WTC11 (cell line): ENCODE data around the gene TTLL10. TPM values are rescaled to one million over a fixed set of nuclear protein-coding genes. Genes with fewer than 3 reads are reported as not detected.

ENCODE experiments used
- ATAC-seq: fragments of 200-7000 bp; cut with Tn5 transposase; 2 replicates; pipeline ENCODE4 v1.10.0; 2021; ENCODE audit warnings: mild to moderate bottlenecking, moderate library complexity
- CTCF ChIA-PET: fragments of 300-600 bp; sonication (Branson Sonifier 250); formaldehyde crosslinking; loops from one replicate; lab custom pipeline; 2021; ENCODE audit warnings: antibody characterized with exemption; lab: Charles Lee
- POLR2A ChIA-PET: fragments of 350-600 bp; sonication (Branson Sonifier 250); formaldehyde crosslinking; loops from one replicate; lab custom pipeline; 2021; ENCODE audit warnings: antibody characterized with exemption; lab: Charles Lee
- DNase-seq: peaks from one replicate; pipeline ENCODE4 v3.0.0; 2021; ENCODE audit warnings: low spot score
- H3K27ac Mint-ChIP-seq: 2 replicates; pipeline ENCODE4 v1.8.0; 2021; ENCODE audit warnings: mixed read lengths
- H3K27me3 Mint-ChIP-seq: 2 replicates; pipeline ENCODE4 v1.8.0; 2021; ENCODE audit warnings: low read depth, mild to moderate bottlenecking, moderate library complexity, mixed read lengths
- H3K36me3 Mint-ChIP-seq: 2 replicates; pipeline ENCODE4 v1.8.0; 2021; ENCODE audit warnings: mixed read lengths
- H3K4me1 Mint-ChIP-seq: 2 replicates; pipeline ENCODE4 v1.8.0; 2022; ENCODE audit warnings: mixed read lengths
- H3K4me3 Mint-ChIP-seq: 2 replicates; pipeline ENCODE4 v1.8.0; 2021; ENCODE audit warnings: mild to moderate bottlenecking, moderate library complexity, mixed read lengths
- H3K9me3 Mint-ChIP-seq: 2 replicates; pipeline ENCODE4 v1.8.0; 2021; ENCODE audit warnings: mixed read lengths
- ATF6 ChIP-seq: sonication (generic); formaldehyde crosslinking; IDR thresholded peaks from 2 replicates; pipeline ENCODE4 v1.8.1; 2023; ENCODE audit warnings: mild to moderate bottlenecking, missing genetic modification reagents
- ETV6 ChIP-seq: sonication (generic); formaldehyde crosslinking; IDR thresholded peaks from 2 replicates; pipeline ENCODE4 v1.8.1; 2022; ENCODE audit warnings: mild to moderate bottlenecking, missing genetic modification reagents
- GRHL2 ChIP-seq: fragments of 250-450 bp; sonication (Bioruptor Pico); IDR thresholded peaks from 2 replicates; pipeline ENCODE4 v1.8.0; 2022; ENCODE audit warnings: mild to moderate bottlenecking, moderate library complexity; ENCODE audit not compliant: insufficient replicate concordance, severe bottlenecking
- HMGA2 ChIP-seq: fragments of 250-450 bp; sonication (Bioruptor Pico); IDR thresholded peaks from 2 replicates; pipeline ENCODE4 v1.4.0; 2021; ENCODE audit warnings: mild to moderate bottlenecking, moderate library complexity
- IRF1 ChIP-seq: sonication (generic); formaldehyde crosslinking; IDR thresholded peaks from 2 replicates; pipeline ENCODE4 v1.8.0; 2023; ENCODE audit warnings: missing genetic modification reagents
- MAX ChIP-seq: sonication (generic); formaldehyde crosslinking; IDR thresholded peaks from 2 replicates; pipeline ENCODE4 v1.8.0; 2022; ENCODE audit warnings: mild to moderate bottlenecking, missing genetic modification reagents
- NR1H2 ChIP-seq: sonication (generic); formaldehyde crosslinking; IDR thresholded peaks from 2 replicates; pipeline ENCODE4 v1.9.0; 2021; ENCODE audit warnings: mild to moderate bottlenecking, moderate library complexity, missing genetic modification reagents
- NR3C1 ChIP-seq: sonication (generic); formaldehyde crosslinking; conservative IDR thresholded peaks from 2 replicates; pipeline ENCODE4 v1.8.1; 2023; ENCODE audit warnings: low read depth, mild to moderate bottlenecking, missing genetic modification reagents
- RELA ChIP-seq: sonication (generic); formaldehyde crosslinking; IDR thresholded peaks from 2 replicates; pipeline ENCODE4 v1.8.1; 2022; ENCODE audit warnings: missing genetic modification reagents, mild to moderate bottlenecking, borderline replicate concordance
- SMAD4 ChIP-seq: sonication (generic); formaldehyde crosslinking; IDR thresholded peaks from 2 replicates; pipeline ENCODE4 v1.8.0; 2022; ENCODE audit warnings: mild to moderate bottlenecking, missing genetic modification reagents
- SP1 ChIP-seq: sonication (generic); formaldehyde crosslinking; conservative IDR thresholded peaks from 2 replicates; pipeline ENCODE4 v1.8.1; 2022; ENCODE audit warnings: missing genetic modification reagents
- TEAD1 ChIP-seq: sonication (generic); formaldehyde crosslinking; IDR thresholded peaks from 2 replicates; pipeline ENCODE4 v1.8.0; 2022; ENCODE audit warnings: mild to moderate bottlenecking, missing genetic modification reagents
- USF2 ChIP-seq: sonication (generic); formaldehyde crosslinking; IDR thresholded peaks from 2 replicates; pipeline ENCODE4 v1.8.1; 2023; ENCODE audit warnings: mild to moderate bottlenecking, missing genetic modification reagents, moderate library complexity
- ZNF121 ChIP-seq: sonication (generic); formaldehyde crosslinking; IDR thresholded peaks from 2 replicates; pipeline ENCODE4 v1.8.0; 2023; ENCODE audit warnings: missing genetic modification reagents
- ZNF423 ChIP-seq: fragments of 250-450 bp; sonication (Bioruptor Pico); IDR thresholded peaks from 2 replicates; pipeline ENCODE4 v2.1.2; 2022; ENCODE audit warnings: mild to moderate bottlenecking, moderate library complexity
- ZNF425 ChIP-seq: fragments of 250-450 bp; sonication (Bioruptor Pico); conservative IDR thresholded peaks from 2 replicates; pipeline ENCODE4 v1.9.0; 2021; ENCODE audit warnings: mild to moderate bottlenecking
- ZNF671 ChIP-seq: fragments of 250-450 bp; sonication (Bioruptor Pico); IDR thresholded peaks from 2 replicates; pipeline ENCODE4 v1.8.0; 2021; ENCODE audit warnings: mild to moderate bottlenecking
- total RNA-seq: library from RNA; stranded (reverse); gene quantifications from 3 replicates; pipeline ENCODE4 v1.2.3, GENCODE V29; 2021
- TF ChIP-seq, protein P1 (sequence below): fragments of 250-450 bp; sonication (Bioruptor Pico); IDR thresholded peaks from 2 replicates; pipeline ENCODE4 v1.9.0; 2021; ENCODE audit warnings: moderate library complexity, mild to moderate bottlenecking, inconsistent platforms, borderline replicate concordance
- TF ChIP-seq, protein P2 (sequence below): sonication (generic); formaldehyde crosslinking; IDR thresholded peaks from 2 replicates; pipeline ENCODE4 v1.8.1; 2022; ENCODE audit warnings: missing genetic modification reagents, borderline replicate concordance

The TTLL10 gene
- total RNA-seq, 1 experiment from 2014 or later = 1.1 TPM

DNA sequence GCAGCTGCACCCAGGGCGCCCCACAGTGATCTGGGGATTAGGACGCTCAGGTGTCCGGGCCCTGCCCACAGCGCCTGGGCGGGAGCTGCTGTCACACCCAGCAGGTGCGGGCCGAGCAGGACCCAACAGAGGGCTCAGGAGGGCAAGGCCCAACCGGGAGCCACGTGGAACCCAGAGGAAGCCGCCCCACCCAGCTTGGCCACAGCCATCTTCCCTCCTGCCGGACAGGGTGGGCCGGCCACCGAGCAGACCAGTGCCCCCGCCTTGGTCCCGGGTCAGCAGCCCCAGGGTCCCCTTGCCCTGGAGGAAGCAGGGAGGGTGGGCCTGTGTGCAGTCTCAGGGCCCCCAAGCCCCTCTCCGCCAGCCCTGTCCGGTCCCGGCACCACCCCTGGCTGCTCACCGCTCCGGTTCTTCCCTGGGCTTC, 6.3 kb upstream of the TTLL10 start:
- H3K27ac Mint-ChIP-seq = no peak overlapping the region
- H3K9me3 Mint-ChIP-seq = no peaks in the 10 kb centered on the region
- TF ChIP-seq ZNF121 (CRISPR knock-in tag) (no peak), TEAD1 (CRISPR knock-in tag) (no peak), RELA (CRISPR knock-in tag) (no peak), ETV6 (CRISPR knock-in tag) (no peak)
- TF ChIP-seq, all 79 proteins: peak for 0
- no peak for DNase-seq
- Mint-ChIP-seq H3K27me3 (peaks cover 7% of the 10 kb centered on the region), H3K4me1 (peaks cover 15% of the 10 kb centered on the region), H3K36me3 (no peaks in the 10 kb centered on the region), H3K4me3 (no peak overlapping the region)
- CTCF ChIA-PET = no interaction called here
- POLR2A ChIA-PET = interaction anchor here (0.5 kb wide), 2 partner anchors 239 to 265 kb away, joined by 3 read pairs; no protein-coding TSS in a partner anchor
- ATAC-seq = no peak

GRCh38 chr1:1167841-1168450, 5.7 kb upstream of the TTLL10 start:
- H3K9me3 Mint-ChIP-seq = no peaks in the 10 kb centered on the region
- H3K36me3 Mint-ChIP-seq = no peaks in the 10 kb centered on the region
- ChIA-PET CTCF (interaction anchor here (0.8 kb wide), 1 partner anchor 11 kb away, joined by 3 read pairs; no protein-coding TSS in a partner anchor), POLR2A (interaction anchor here (0.5 kb wide), 2 partner anchors 238 to 266 kb away, joined by 3 read pairs; no protein-coding TSS in a partner anchor)
- TF ChIP-seq NR3C1 (CRISPR knock-in tag) (no peak), USF2 (CRISPR knock-in tag) (no peak), GRHL2 (CRISPR knock-in tag) (no peak), NR1H2 (CRISPR knock-in tag) (no peak)
- TF ChIP-seq, protein P1, sequence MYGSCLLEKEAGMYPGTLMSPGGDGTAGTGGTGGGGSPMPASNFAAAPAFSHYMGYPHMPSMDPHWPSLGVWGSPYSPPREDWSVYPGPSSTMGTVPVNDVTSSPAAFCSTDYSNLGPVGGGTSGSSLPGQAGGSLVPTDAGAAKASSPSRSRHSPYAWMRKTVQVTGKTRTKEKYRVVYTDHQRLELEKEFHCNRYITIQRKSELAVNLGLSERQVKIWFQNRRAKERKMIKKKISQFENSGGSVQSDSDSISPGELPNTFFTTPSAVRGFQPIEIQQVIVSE (CRISPR knock-in tag) = no peak
- peaks cover 7% of the 10 kb centered on the region for H3K27me3 Mint-ChIP-seq
- no peak overlapping the region for H3K4me3 Mint-ChIP-seq
- no peak for ATAC-seq
- peaks cover 15% of the 10 kb centered on the region for H3K4me1 Mint-ChIP-seq
- no peak overlapping the region for H3K27ac Mint-ChIP-seq
- no peak for DNase-seq

- Mint-ChIP-seq H3K4me1 (peaks cover 11% of the 10 kb centered on the region), H3K4me3 (no peak overlapping the region), H3K27ac (no peak overlapping the region), H3K36me3 (no peaks in the 10 kb centered on the region), H3K9me3 (no peaks in the 10 kb centered on the region), H3K27me3 (peaks cover 7% of the 10 kb centered on the region)
- no peak for ATAC-seq
- DNase-seq = peak; percentile 11
- CTCF ChIA-PET = interaction anchor here (0.8 to 1.1 kb wide), 2 partner anchors 11 to 12 kb away, joined by 3 to 5 read pairs; no protein-coding TSS in a partner anchor
- POLR2A ChIA-PET = interaction anchor here (0.6 kb wide), 1 partner anchor 12 kb away, joined by 3 read pairs; no protein-coding TSS in a partner anchor
- TF ChIP-seq, protein P2, sequence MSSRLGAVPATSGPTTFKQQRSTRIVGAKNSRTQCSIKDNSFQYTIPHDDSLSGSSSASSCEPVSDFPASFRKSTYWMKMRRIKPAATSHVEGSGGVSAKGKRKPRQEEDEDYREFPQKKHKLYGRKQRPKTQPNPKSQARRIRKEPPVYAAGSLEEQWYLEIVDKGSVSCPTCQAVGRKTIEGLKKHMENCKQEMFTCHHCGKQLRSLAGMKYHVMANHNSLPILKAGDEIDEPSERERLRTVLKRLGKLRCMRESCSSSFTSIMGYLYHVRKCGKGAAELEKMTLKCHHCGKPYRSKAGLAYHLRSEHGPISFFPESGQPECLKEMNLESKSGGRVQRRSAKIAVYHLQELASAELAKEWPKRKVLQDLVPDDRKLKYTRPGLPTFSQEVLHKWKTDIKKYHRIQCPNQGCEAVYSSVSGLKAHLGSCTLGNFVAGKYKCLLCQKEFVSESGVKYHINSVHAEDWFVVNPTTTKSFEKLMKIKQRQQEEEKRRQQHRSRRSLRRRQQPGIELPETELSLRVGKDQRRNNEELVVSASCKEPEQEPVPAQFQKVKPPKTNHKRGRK = no peak
- TF ChIP-seq ATF6 = no peak
- no peak for TF ChIP-seq ZNF425 (CRISPR knock-in tag)
- TF ChIP-seq MAX (CRISPR knock-in tag) = no peak
- no peak for TF ChIP-seq ZNF671 (CRISPR knock-in tag)
- no peak for TF ChIP-seq IRF1 (CRISPR knock-in tag)
- TF ChIP-seq SP1 (CRISPR knock-in tag) = no peak
- TF ChIP-seq ZNF423 (CRISPR knock-in tag) = no peak
- TF ChIP-seq SMAD4 (CRISPR knock-in tag) = no peak
- no peak for TF ChIP-seq GRHL2 (CRISPR knock-in tag)
- TF ChIP-seq USF2 (CRISPR knock-in tag) = no peak
- TF ChIP-seq HMGA2 (CRISPR knock-in tag) = no peak
Measured at GRCh38 chr1:1168451-1169411, 4.9 kb upstream of the TTLL10 start.
